Activated CD4-positive, alpha-beta T cell treated with anti-CD3 and anti-CD28 coated beads, Interleukin-2, amount 10 ng/mL, durations not matched to agents 7 days and 5 days (primary cell): Measurements from ENCODE around the gene SLC26A1. TPM values are rescaled to one million over a fixed set of nuclear protein-coding genes. Genes with fewer than 3 reads are reported as not detected.

ENCODE experiments used
- CTCF ChIA-PET: fragments of 350-600 bp; sonication (Branson Sonifier 250); formaldehyde crosslinking; loops from one replicate; lab custom pipeline; 2021; ENCODE audit warnings: antibody characterized with exemption; lab: Charles Lee
- POLR2A ChIA-PET: fragments of 350-600 bp; sonication (Branson Sonifier 250); formaldehyde crosslinking; loops from one replicate; lab custom pipeline; 2021; ENCODE audit warnings: antibody characterized with exemption; lab: Charles Lee
- DNase-seq: peaks from one replicate; pipeline ENCODE4 v3.0.0-alpha.2; 2020
- H3K27ac Mint-ChIP-seq: one replicate; pipeline ENCODE4 v1.8.0; 2021; ENCODE audit warnings: mild to moderate bottlenecking, moderate library complexity, mixed read lengths
- H3K27me3 Mint-ChIP-seq: one replicate; pipeline ENCODE4 v1.8.0; 2021; ENCODE audit warnings: mixed read lengths
- H3K36me3 Mint-ChIP-seq: one replicate; pipeline ENCODE4 v1.8.0; 2021; ENCODE audit warnings: low read depth, mixed read lengths
- H3K4me1 Mint-ChIP-seq: one replicate; pipeline ENCODE4 v1.8.0; 2021; ENCODE audit warnings: mixed read lengths
- H3K4me3 Mint-ChIP-seq: one replicate; pipeline ENCODE4 v1.8.0; 2021; ENCODE audit warnings: mild to moderate bottlenecking, moderate library complexity, mixed read lengths
- H3K9me3 Mint-ChIP-seq: one replicate; pipeline ENCODE4 v1.8.0; 2021; ENCODE audit warnings: mixed read lengths
- total RNA-seq, 2 experiments: library from RNA; stranded (reverse); gene quantifications; one replicate each; pipeline ENCODE4 v1.2.3, GENCODE V29; 2021

SLC26A1 gene
- total RNA-seq, 2 experiments from 2014 or later = 0.17 to 0.48 TPM

DNA sequence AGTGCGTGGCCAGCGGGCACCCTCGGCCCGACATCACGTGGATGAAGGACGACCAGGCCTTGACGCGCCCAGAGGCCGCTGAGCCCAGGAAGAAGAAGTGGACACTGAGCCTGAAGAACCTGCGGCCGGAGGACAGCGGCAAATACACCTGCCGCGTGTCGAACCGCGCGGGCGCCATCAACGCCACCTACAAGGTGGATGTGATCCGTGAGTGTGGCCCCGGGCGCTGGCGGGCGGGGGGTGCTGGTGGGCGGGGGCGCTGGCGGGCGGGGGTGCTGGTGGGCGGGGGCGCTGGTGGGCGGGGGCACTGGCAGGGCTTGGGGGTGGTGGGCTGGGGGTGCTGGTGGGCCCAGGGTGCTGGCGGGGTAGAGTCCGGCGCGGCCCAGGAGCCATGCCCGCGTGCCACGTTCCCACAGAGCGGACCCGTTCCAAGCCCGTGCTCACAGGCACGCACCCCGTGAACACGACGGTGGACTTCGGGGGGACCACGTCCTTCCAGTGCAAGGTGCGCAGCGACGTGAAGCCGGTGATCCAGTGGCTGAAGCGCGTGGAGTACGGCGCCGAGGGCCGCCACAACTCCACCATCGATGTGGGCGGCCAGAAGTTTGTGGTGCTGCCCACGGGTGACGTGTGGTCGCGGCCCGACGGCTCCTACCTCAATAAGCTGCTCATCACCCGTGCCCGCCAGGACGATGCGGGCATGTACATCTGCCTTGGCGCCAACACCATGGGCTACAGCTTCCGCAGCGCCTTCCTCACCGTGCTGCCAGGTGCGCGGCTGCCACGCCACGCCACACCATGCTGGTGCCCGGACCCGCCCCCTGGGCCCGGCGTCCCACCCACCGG, 30.9 kb upstream of the SLC26A1 start:
- H3K4me1 Mint-ChIP-seq = peaks cover 12% of the 10 kb centered on the region
- peaks cover 3% of the 10 kb centered on the region for H3K36me3 Mint-ChIP-seq
- no peak overlapping the region for H3K27ac Mint-ChIP-seq
- POLR2A ChIA-PET = no interaction called here
- DNase-seq = no peak
- no peak overlapping the region for H3K4me3 Mint-ChIP-seq
- CTCF ChIA-PET = no interaction called here
- H3K9me3 Mint-ChIP-seq = no peaks in the 10 kb centered on the region
- H3K27me3 Mint-ChIP-seq = no peaks in the 10 kb centered on the region

DNA sequence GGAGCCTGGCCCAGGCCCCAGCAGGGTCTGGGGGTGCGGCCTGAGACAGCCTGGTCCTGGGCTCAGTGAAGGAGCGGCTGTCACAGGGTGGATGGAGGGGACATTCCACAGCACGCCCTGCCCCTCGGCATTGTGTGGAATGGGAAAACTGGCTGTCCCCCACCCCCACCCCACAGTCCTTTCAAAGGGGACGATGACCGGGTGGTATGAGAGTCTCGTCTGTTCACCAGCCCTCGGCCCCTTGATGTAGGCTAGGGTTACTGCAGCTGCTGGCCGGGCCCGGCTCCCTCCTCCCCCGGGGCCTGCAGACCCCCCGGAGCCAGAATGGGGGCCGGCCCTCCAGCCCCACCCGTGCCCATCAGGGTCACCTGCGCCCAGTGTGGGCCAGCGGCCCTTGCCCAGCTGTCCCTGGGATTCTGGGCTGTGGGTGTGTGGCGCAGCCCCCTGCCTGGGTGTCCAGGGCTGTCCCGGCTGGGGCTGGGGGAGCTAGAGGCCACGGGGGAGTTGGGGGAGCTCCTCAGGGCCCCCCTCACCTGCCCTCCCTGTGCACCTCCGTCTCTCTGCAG, 30.0 kb upstream of the SLC26A1 start:
- Mint-ChIP-seq H3K27ac (no peak overlapping the region), H3K36me3 (peaks cover 3% of the 10 kb centered on the region), H3K27me3 (no peaks in the 10 kb centered on the region), H3K4me1 (peaks cover 12% of the 10 kb centered on the region), H3K9me3 (no peaks in the 10 kb centered on the region), H3K4me3 (no peak overlapping the region)
- ChIA-PET CTCF (no interaction called here), POLR2A (no interaction called here)
- DNase-seq = no peak

DNA sequence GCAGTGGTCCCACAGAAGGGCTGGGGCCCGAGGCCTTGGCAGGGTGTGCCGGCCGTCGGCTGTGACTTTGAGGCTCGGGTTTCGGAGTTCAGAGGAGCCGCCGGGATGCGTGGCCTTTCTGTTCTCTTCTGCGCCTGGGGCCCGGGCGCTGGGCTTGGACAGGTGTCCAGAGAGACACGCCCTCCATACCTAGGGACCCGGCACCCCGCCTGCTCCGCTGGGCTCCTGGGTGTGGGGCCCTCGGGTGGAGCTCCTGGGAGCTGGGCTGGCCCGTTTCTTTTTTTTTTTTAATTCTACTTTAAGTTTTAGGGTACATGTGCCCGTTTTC, 29.5 kb upstream of the SLC26A1 start:
- Mint-ChIP-seq H3K9me3 (no peaks in the 10 kb centered on the region), H3K4me3 (no peak overlapping the region), H3K4me1 (peaks cover 12% of the 10 kb centered on the region), H3K27ac (no peak overlapping the region), H3K36me3 (peaks cover 3% of the 10 kb centered on the region), H3K27me3 (no peaks in the 10 kb centered on the region)
- CTCF ChIA-PET = no interaction called here
- DNase-seq = no peak
- POLR2A ChIA-PET = no interaction called here

DNA sequence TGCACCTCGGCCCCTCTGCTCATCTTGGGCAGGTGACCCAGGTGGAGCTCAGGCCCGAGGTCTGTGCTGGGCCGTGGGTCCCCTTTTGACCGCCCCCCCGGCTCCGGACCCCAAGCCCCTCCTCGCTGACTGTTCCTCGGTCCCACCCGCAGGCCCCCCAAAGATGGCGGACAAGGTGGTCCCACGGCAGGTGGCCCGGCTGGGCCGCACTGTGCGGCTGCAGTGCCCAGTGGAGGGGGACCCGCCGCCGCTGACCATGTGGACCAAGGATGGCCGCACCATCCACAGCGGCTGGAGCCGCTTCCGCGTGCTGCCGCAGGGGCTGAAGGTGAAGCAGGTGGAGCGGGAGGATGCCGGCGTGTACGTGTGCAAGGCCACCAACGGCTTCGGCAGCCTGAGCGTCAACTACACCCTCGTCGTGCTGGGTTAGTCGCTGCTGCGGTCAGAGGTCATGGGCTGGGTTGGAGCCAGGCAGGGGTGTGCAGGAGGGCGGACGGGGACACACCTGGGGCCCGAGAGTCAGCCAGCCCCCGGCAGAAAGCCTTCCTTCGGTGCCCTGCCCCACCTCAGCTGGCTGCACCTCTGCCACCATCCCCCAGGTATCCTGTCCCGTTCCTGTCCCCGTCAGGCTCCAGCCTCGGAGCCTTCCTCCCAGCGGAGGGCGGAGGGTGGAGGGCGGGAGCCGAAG, 29.0 kb upstream of the SLC26A1 start:
- CTCF ChIA-PET = no interaction called here
- POLR2A ChIA-PET = no interaction called here
- H3K9me3 Mint-ChIP-seq = no peaks in the 10 kb centered on the region

DNA sequence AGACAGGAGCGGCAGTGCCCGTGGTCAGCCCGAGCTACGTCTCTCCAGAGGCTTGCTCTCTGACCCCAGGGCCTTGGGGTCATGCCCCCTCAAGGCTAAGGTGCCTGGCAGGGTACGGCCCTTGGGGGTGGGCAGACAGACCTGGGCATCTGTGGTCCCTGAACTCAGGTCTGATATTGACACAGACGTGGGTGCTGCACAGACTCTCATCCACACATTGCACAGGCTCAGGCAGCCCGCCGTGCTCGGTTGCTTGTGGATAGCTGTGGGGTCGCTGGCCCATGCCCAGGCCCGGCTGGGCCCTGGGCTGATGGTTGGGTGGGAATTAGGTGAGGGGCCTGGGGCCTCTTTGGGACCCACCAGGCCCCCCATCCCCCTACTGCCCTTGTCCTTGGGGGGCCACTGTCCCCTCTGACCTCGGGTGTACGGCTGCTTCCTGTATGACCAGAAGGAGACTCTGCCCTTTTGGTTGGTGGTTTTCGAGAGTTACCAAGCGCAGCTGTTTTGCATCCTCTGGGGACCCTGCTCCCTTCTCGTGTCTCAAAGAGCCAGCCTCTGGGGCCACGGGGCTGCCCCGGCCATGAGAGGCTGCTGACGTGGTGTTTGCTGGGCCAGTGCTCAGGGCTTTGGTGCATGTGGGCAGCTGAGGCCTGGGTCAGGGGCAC, 28.3 kb upstream of the SLC26A1 start:
- Mint-ChIP-seq H3K4me3 (no peak overlapping the region), H3K4me1 (peaks cover 12% of the 10 kb centered on the region), H3K27me3 (no peaks in the 10 kb centered on the region), H3K27ac (no peak overlapping the region), H3K9me3 (no peaks in the 10 kb centered on the region), H3K36me3 (peaks cover 3% of the 10 kb centered on the region)
- no peak for DNase-seq
- POLR2A ChIA-PET = no interaction called here
- CTCF ChIA-PET = no interaction called here

More for the DNA sequence above, 29.0 kb upstream of the SLC26A1 start:
- Mint-ChIP-seq H3K4me3 (no peak overlapping the region), H3K27ac (no peak overlapping the region), H3K27me3 (no peaks in the 10 kb centered on the region), H3K36me3 (peaks cover 3% of the 10 kb centered on the region), H3K4me1 (peaks cover 12% of the 10 kb centered on the region)
- no peak for DNase-seq

DNA sequence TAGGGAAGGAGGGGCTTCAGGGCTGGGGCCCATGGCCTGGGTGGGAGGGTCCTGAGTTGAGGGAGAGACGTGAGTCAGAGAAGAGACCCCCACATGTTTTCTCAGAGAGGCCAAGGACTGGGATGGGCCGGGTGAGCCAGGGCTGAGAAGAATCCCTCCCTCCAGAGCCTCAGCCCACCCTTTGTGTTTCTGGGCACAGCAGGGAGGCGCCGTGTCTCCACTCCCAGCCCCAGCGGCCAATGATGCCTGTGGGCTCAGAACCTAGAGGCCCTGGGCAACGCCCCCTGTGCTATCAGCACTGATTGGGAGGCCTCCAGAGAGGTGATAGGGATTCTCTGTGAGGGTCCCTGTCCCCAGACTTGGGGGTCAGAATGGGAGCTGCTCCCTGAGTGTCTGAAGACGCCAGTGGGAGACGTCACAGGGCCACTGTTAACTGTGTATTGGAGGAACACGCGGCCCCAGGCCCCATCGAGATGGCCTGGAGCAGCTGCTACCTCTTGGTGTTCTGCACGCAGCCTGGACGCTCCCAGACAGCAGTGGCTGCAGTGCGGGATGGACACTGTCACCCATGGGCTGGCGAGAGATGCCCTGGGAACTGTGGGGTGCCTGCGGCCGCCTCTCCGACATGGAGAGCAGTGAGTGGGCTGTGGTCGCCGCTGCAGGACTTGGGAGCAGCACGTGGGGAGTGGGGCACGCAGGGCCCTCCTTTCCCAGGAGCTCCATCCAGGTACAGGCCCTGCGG, 26.7 kb upstream of the SLC26A1 start:
- Mint-ChIP-seq H3K36me3 (no peaks in the 10 kb centered on the region), H3K9me3 (no peaks in the 10 kb centered on the region), H3K4me3 (no peak overlapping the region), H3K27ac (no peak overlapping the region), H3K4me1 (peaks cover 5% of the 10 kb centered on the region), H3K27me3 (no peaks in the 10 kb centered on the region)
- POLR2A ChIA-PET = no interaction called here
- CTCF ChIA-PET = no interaction called here
- DNase-seq = no peak

DNA sequence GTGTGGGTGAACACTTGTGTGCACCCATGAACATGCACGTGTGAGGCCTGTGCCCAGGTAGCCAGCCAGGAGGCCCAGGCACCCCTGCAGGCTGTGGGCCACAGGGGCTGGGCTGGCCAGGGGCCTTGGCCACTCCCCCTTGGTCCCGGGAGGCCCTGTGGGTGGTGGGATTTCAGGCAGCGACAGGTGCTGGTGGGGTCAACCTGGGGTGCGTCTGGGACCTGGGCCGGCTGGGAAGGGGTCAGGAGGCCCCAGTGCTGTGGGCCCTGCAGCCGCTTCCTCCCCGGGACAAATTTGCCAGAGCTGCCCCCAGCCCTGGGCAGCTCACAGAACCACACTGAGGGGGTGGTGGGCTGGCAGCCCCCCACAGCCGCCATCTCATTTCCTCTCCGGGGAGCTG, 26.1 kb upstream of the SLC26A1 start:
- H3K4me1 Mint-ChIP-seq = peaks cover 5% of the 10 kb centered on the region
- no peaks in the 10 kb centered on the region for H3K9me3 Mint-ChIP-seq
- H3K27me3 Mint-ChIP-seq = no peaks in the 10 kb centered on the region
- H3K36me3 Mint-ChIP-seq = no peaks in the 10 kb centered on the region
- no peak for DNase-seq
- ChIA-PET CTCF (no interaction called here), POLR2A (no interaction called here)
- no peak overlapping the region for H3K4me3 Mint-ChIP-seq
- no peak overlapping the region for H3K27ac Mint-ChIP-seq

DNA sequence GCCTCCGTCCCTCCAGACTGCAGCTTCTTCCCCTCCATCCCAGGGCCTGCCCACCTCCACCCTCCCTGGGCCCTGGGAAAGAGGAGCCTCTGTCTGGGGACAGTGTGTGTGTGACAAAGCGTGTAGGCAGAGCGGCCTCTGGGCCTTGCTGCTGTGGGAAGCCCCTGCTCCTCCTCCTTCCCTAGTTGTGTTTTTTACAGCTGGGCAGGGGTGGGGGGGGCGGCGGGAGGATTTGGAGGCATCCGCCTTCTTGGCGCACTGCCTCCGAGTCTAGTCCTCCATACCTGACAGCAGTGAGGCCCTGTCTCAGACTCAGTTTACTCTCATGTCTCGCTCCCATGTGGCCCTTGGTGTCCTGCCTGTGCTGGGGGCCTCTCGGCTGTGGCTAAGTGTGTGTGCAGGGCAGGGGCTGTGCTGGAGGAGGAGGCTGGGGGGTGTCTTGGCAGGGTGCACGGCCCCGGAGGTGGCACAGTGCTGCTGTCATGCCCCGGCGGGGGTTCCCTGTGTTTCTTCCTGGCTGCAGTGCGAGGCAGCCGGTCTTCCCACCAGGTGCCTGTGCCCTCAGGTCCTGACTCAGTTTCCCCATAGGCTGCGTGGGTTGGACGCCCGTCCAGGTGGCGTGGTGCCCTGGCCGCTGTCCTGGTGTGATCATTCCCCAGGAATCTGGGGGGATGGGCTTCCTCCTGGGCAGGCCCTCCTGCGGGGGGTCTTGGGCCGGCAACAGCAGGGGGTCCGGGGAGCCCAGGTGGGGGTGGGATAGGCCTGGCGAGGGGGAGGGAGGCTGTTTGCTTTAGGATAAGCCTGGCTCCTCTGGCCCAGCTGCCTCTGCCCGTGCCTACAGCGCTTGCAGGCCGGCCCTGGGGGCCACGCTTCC, 25.2 kb upstream of the SLC26A1 start:
- DNase-seq = no peak
- POLR2A ChIA-PET = no interaction called here
- H3K27ac Mint-ChIP-seq = no peak overlapping the region
- CTCF ChIA-PET = interaction anchor here (1.5 kb wide), 1 partner anchor 277 kb away, joined by 3 read pairs; no protein-coding TSS in a partner anchor
- no peaks in the 10 kb centered on the region for H3K36me3 Mint-ChIP-seq
- no peak overlapping the region for H3K4me3 Mint-ChIP-seq
- H3K9me3 Mint-ChIP-seq = no peaks in the 10 kb centered on the region
- peaks cover 10% of the 10 kb centered on the region for H3K4me1 Mint-ChIP-seq
- no peaks in the 10 kb centered on the region for H3K27me3 Mint-ChIP-seq

DNA sequence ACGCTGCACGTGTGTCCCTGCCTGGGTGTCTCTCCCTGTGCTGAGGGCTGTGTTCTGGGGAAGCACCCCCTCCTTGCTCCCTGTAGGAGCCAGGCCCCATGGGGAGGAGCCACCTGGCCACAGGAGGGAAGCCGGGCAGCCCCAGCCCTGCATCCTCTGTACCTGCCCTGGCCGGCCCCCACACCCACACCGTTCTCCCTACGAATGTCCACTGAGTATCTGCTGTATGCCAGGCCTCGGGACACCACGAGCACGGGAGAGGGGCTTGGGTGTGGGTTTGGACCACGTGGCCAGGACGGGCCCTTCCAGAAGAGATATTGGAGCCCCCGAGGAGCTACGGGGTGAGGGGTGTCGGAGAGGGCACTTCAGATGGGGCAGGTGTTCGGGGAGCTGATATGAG, 24.5 kb upstream of the SLC26A1 start:
- H3K36me3 Mint-ChIP-seq = no peaks in the 10 kb centered on the region
- H3K4me1 Mint-ChIP-seq = peaks cover 10% of the 10 kb centered on the region
- no peak overlapping the region for H3K27ac Mint-ChIP-seq
- DNase-seq = no peak
- POLR2A ChIA-PET = no interaction called here
- H3K9me3 Mint-ChIP-seq = no peaks in the 10 kb centered on the region
- CTCF ChIA-PET = interaction anchor here (1.5 kb wide), 1 partner anchor 277 kb away, joined by 3 read pairs; no protein-coding TSS in a partner anchor
- no peak overlapping the region for H3K4me3 Mint-ChIP-seq
- no peaks in the 10 kb centered on the region for H3K27me3 Mint-ChIP-seq

DNA sequence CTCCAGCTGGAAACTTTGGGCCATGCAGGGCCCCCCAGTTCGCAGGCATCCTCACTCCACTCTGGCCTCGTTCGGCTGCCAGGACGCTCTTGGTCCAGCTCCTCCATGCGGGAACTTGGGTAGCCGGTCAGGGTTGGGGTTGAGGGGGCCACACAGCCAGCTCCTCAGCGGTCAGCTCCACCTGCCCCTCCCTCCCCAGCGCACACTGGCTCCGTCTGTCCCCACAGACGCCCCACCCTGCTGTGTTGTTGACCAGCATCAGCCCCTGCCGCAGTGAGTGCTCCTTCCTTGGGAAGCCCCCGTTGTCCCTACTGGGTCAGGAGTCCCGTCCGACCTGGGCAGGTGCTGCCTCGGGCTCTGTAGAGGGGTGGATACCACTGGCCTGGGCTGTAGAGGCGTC, 24.0 kb upstream of the SLC26A1 start:
- no peak for DNase-seq
- POLR2A ChIA-PET = no interaction called here
- no peaks in the 10 kb centered on the region for H3K36me3 Mint-ChIP-seq
- H3K4me3 Mint-ChIP-seq = no peak overlapping the region
- CTCF ChIA-PET = interaction anchor here (1.5 kb wide), 1 partner anchor 276 kb away, joined by 3 read pairs; no protein-coding TSS in a partner anchor
- H3K9me3 Mint-ChIP-seq = no peaks in the 10 kb centered on the region
- H3K27ac Mint-ChIP-seq = no peak overlapping the region
- H3K4me1 Mint-ChIP-seq = peaks cover 10% of the 10 kb centered on the region
- H3K27me3 Mint-ChIP-seq = no peaks in the 10 kb centered on the region

DNA sequence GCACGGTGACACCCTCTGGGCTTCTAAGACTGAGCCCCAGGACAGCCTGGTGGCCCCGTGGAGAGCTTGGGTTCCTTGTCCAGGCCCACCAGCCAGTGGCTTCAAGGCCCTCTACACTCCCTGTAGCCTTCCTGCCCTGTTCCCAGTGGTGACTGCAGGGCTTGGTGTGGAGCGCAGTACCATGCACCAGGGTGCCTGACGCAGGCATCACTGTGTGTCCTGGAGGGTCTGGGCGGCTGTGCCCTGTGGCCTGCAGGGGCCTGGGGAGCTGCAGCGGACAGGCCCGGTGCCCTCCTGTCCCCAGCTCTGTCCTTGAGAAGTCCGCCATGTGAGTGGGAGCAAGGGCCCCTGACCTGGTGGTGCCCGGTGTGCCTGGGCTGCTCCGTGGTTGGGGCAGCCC, 22.5 kb upstream of the SLC26A1 start:
- Mint-ChIP-seq H3K27me3 (no peaks in the 10 kb centered on the region), H3K4me1 (peaks cover 11% of the 10 kb centered on the region), H3K27ac (no peak overlapping the region), H3K9me3 (no peaks in the 10 kb centered on the region), H3K36me3 (no peaks in the 10 kb centered on the region), H3K4me3 (no peak overlapping the region)
- no peak for DNase-seq
- POLR2A ChIA-PET = no interaction called here
- CTCF ChIA-PET = no interaction called here

DNA sequence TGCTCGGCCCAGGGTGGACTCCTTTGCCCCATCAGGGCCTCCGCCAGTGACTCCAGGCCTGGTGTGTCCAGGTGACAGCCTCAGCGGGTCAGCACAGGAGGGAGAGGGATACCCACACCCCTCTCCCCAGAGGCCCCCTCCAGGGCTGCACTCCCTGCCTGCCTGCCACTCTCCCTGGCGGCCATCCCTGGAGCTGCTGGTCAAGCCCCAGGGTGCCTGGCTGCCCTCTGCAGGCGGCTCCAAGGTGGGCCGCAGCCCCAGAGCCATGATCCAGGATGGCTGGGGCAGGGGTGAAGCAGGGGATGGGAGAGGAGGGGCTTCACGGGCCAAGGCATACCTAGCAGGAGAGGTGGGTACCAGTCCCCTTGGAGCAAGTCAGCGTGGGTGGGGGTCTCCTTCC, 22.0 kb upstream of the SLC26A1 start:
- ChIA-PET POLR2A (no interaction called here), CTCF (no interaction called here)
- Mint-ChIP-seq H3K9me3 (no peaks in the 10 kb centered on the region), H3K27me3 (no peaks in the 10 kb centered on the region), H3K4me3 (no peak overlapping the region), H3K4me1 (peaks cover 15% of the 10 kb centered on the region), H3K36me3 (no peaks in the 10 kb centered on the region), H3K27ac (no peak overlapping the region)
- DNase-seq = no peak
